Liver (tissue), 9 donors: Measurements from ENCODE around the gene RNF19B. TPM values are rescaled to one million over a fixed set of nuclear protein-coding genes. Genes with fewer than 3 reads are reported as not detected.

ENCODE experiments used
- DNase-seq: peaks from one replicate; pipeline ENCODE4 v3.0.0-alpha.2; 2017; ENCODE audit warnings: low spot score
- H3K27ac ChIP-seq, 2 donors: one replicate each; pipeline ENCODE4 v1.7.0; 2013; ENCODE audit warnings: inconsistent platforms in 2 of 2, low read length in 2 of 2, control low read depth in 1 of 2, low read depth in 1 of 2, mild to moderate bottlenecking in 1 of 2
- H3K27me3 ChIP-seq, 4 donors: one replicate each; pipeline versions ENCODE4 v1.6.1 to v1.7.0; 2013; ENCODE audit warnings: low read length in 3 of 4, inconsistent platforms in 1 of 4, mild to moderate bottlenecking in 1 of 4, moderate library complexity in 1 of 4; ENCODE audit not compliant: control insufficient read depth in 4 of 4, insufficient read depth in 4 of 4
- H3K36me3 ChIP-seq, 4 donors: one replicate each; pipeline versions ENCODE4 v1.6.1 to v1.7.0; 2013; ENCODE audit warnings: low read length in 3 of 4, mild to moderate bottlenecking in 3 of 4, low read depth in 1 of 4, moderate library complexity in 1 of 4; ENCODE audit not compliant: control insufficient read depth in 4 of 4, insufficient read depth in 3 of 4
- H3K4me1 ChIP-seq, 4 donors: one replicate each; pipeline versions ENCODE4 v1.6.1 to v1.7.0; 2013; ENCODE audit warnings: low read length in 3 of 4, mild to moderate bottlenecking in 3 of 4, moderate library complexity in 1 of 4; ENCODE audit not compliant: control insufficient read depth in 4 of 4, insufficient read depth in 4 of 4
- H3K4me3 ChIP-seq, 3 donors: one replicate each; pipeline versions ENCODE4 v1.6.1 to v1.7.0; 2013; ENCODE audit warnings: low read length in 3 of 3, control low read depth in 1 of 3, low read depth in 1 of 3, mild to moderate bottlenecking in 1 of 3
- H3K9ac ChIP-seq, 2 donors: one replicate each; pipeline ENCODE4 v1.7.0; 2013; ENCODE audit warnings: low read length in 2 of 2, mild to moderate bottlenecking in 2 of 2, moderate library complexity in 2 of 2, control low read depth in 1 of 2, low read depth in 1 of 2
- H3K9me3 ChIP-seq, 4 donors: one replicate each; pipeline versions ENCODE4 v1.6.1 to v1.7.0; 2013; ENCODE audit warnings: low read length in 3 of 4; ENCODE audit not compliant: control insufficient read depth in 4 of 4
- ATF3 ChIP-seq: IDR thresholded peaks from 2 replicates; pipeline ENCODE4 v1.6.1; 2016; ENCODE audit warnings: antibody characterized with exemption
- CTCF ChIP-seq: fragments of 150-350 bp; IDR thresholded peaks from 2 replicates; pipeline ENCODE4 v1.5.1; 2017; ENCODE audit warnings: improper control_type of control experiment, low read depth, low read length; ENCODE audit not compliant: missing input control
- EGR1 ChIP-seq, 2 donors: IDR thresholded peaks; 2 replicates each; pipeline ENCODE4 v1.6.1; 2016 to 2018; ENCODE audit warnings: antibody characterized with exemption in 2 of 2, low read depth in 2 of 2
- FOXA1 ChIP-seq: IDR thresholded peaks from 2 replicates; pipeline ENCODE4 v1.6.1; 2016; ENCODE audit warnings: antibody characterized with exemption
- FOXA2 ChIP-seq: IDR thresholded peaks from 2 replicates; pipeline ENCODE4 v1.6.1; 2016; ENCODE audit warnings: antibody characterized with exemption
- GABPA ChIP-seq, 2 donors: IDR thresholded peaks in 1 of 2; conservative IDR thresholded peaks in 1 of 2; 2 replicates each; pipeline ENCODE4 v1.6.1; 2016; ENCODE audit warnings: antibody characterized with exemption in 2 of 2, mild to moderate bottlenecking in 1 of 2, moderate library complexity in 1 of 2
- HNF4A ChIP-seq, 2 donors: conservative IDR thresholded peaks; 2 replicates each; pipeline ENCODE4 v1.6.1; 2016; ENCODE audit warnings: antibody characterized with exemption in 2 of 2, mild to moderate bottlenecking in 2 of 2
- HNF4G ChIP-seq: IDR thresholded peaks from 2 replicates; pipeline ENCODE4 v1.6.1; 2016; ENCODE audit warnings: antibody characterized with exemption
- JUND ChIP-seq, 2 donors: IDR thresholded peaks; 2 replicates each; pipeline ENCODE4 v1.6.1; 2016; ENCODE audit warnings: antibody characterized with exemption in 2 of 2
- MAX ChIP-seq: IDR thresholded peaks from 2 replicates; pipeline ENCODE4 v1.6.1; 2016; ENCODE audit warnings: antibody characterized with exemption
- NR2F2 ChIP-seq: IDR thresholded peaks from 2 replicates; pipeline ENCODE4 v1.6.1; 2016; ENCODE audit warnings: antibody characterized with exemption
- RAD21 ChIP-seq, 2 donors: IDR thresholded peaks; 2 replicates each; pipeline ENCODE4 v1.6.1; 2016; ENCODE audit warnings: antibody characterized with exemption in 2 of 2, mild to moderate bottlenecking in 2 of 2
- RXRA ChIP-seq, 2 donors: IDR thresholded peaks; 2 replicates each; pipeline ENCODE4 v1.6.1; 2017 to 2018; ENCODE audit warnings: antibody characterized with exemption in 2 of 2, mild to moderate bottlenecking in 1 of 2
- SP1 ChIP-seq: IDR thresholded peaks from 2 replicates; pipeline ENCODE4 v1.6.1; 2018; ENCODE audit warnings: antibody characterized with exemption, mild to moderate bottlenecking
- TAF1 ChIP-seq: conservative IDR thresholded peaks from 2 replicates; pipeline ENCODE4 v1.6.1; 2016; ENCODE audit warnings: antibody characterized with exemption, mild to moderate bottlenecking
- YY1 ChIP-seq: IDR thresholded peaks from 2 replicates; pipeline ENCODE4 v1.6.1; 2016; ENCODE audit warnings: antibody characterized with exemption, mild to moderate bottlenecking
- ZBTB33 ChIP-seq: IDR thresholded peaks from 2 replicates; pipeline ENCODE4 v1.6.1; 2016; ENCODE audit warnings: antibody characterized with exemption
- WGBS: extraction: QIAGEN DNeasy Blood & Tissue Kit; methylation state at CpG from one replicate; pipeline ENCODE4 v1.1.7; 2013; 5-methylcytosine and 5-hydroxymethylcytosine counted together
- polyA plus RNA-seq, 2 donors: library from polyadenylated mRNA; stranded (reverse) in 1 of 2; unstranded in 1 of 2; fragments of 200-250 nt in 1 of 2; fragments of >200 nt in 1 of 2; fragmentation: Nextera tagmentation in 1 of 2; extraction: Ambion mirVana in 1 of 2; gene quantifications; one replicate each; pipeline versions ENCODE4 v1.2.1 to v1.2.3, GENCODE V29; 2013 to 2015
- total RNA-seq, 2 donors: library from RNA; depleted of rRNA; stranded (reverse); fragments of >200 nt; gene quantifications; one replicate each; pipeline ENCODE4 v1.2.3, GENCODE V29; 2014
- donor health status: healthy.
- donor health status: healthy.
- donor health status: healthy.
- donor health status: healthy.
- donor health status: healthy.

The RNF19B gene
- total and polyA plus RNA-seq, 4 donors = 2.2 to 8.3 (median 5.0) TPM

- 95% methylated on average over 3 of the region's 3 CpGs for WGBS
- Histone ChIP-seq H3K36me3 (no peaks in the 10 kb centered on the region), H3K4me3 (no peak overlapping the region), H3K27ac (no peak overlapping the region), H3K27me3 (no peaks in the 10 kb centered on the region), H3K9ac (no peak overlapping the region), H3K9me3 (no peaks in the 10 kb centered on the region), H3K4me1 (peaks cover 2 to 22% (median 6%) of the 10 kb centered on the region in 4 donors)
- DNase-seq = no peak
- TF ChIP-seq RAD21 (IDR thresholded peaks at IDR 0.05) (no peak), FOXA2 (no peak), EGR1 (IDR thresholded peaks at IDR 0.05; ENCODE audit: low read depth in 2 of 2) (no peak), ZBTB33 (no peak), ATF3 (no peak), NR2F2 (no peak), HNF4A (conservative IDR thresholded peaks at IDR 0.05) (no peak), GABPA (IDR thresholded peaks at IDR 0.05 in 1 of 2, conservative IDR thresholded peaks at IDR 0.05 in 1 of 2) (no peak), JUND (IDR thresholded peaks at IDR 0.05) (no peak), CTCF (no peak), HNF4G (no peak), YY1 (no peak), SP1 (no peak), MAX (no peak), TAF1 (no peak)
Observed at GRCh38 chr1:32898958-32899357, 65.7 kb downstream of the RNF19B start.

GRCh38 chr1:32898056-32898455 is 66.6 kb downstream of the RNF19B start:
- no peak overlapping the region for H3K9ac ChIP-seq
- peaks cover 2 to 22% (median 7%) of the 10 kb centered on the region in 4 donors for H3K4me1 ChIP-seq
- no peak overlapping the region for H3K4me3 ChIP-seq
- no peaks in the 10 kb centered on the region for H3K9me3 ChIP-seq
- no peak overlapping the region for H3K27ac ChIP-seq
- WGBS = 95% methylated on average over 9 of the region's 9 CpGs
- TF ChIP-seq ZBTB33 (no peak), RXRA (IDR thresholded peaks at IDR 0.05) (no peak), ATF3 (no peak), FOXA1 (no peak), YY1 (no peak)
- H3K27me3 ChIP-seq = no peaks in the 10 kb centered on the region
- DNase-seq = no peak
- H3K36me3 ChIP-seq = no peaks in the 10 kb centered on the region
